Ureter (tissue), 1 donor: Measurements from ENCODE around the gene MYADM. TPM values are rescaled to one million over a fixed set of nuclear protein-coding genes. Genes with fewer than 3 reads are reported as not detected.

ENCODE experiments used
- DNase-seq: peaks from one replicate; pipeline ENCODE4 v3.0.0-alpha.2; 2020; ENCODE audit warnings: low spot score
- total RNA-seq: library from RNA; stranded (reverse); gene quantifications from one replicate; pipeline ENCODE4 v1.2.4, GENCODE V29; 2023
- donor health status: DM: yes; HTN: yes; CAD: no.

The MYADM gene
- total RNA-seq, 1 donor from 2014 or later, result 155 TPM

DNA sequence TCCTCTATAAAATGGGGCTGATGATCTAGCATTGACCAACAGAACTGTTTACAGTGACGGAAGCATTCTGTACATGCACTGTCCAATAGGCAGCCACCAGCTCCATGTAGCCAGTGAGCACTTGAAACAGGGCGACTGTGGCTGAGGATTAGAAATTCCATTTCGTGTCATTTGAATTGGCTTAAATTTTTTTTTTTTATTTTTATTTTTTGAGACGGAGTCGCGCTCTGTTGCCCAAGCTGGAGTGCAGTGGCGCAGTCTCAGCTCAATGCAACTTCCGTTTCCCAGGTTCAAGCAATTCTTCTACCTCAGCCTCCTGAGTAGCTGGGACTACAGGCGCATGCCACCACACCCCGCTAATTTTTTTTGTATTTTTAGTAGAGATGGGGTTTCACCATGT lies 17.4 kb downstream of the MYADM start:
- no peak for DNase-seq

DNA sequence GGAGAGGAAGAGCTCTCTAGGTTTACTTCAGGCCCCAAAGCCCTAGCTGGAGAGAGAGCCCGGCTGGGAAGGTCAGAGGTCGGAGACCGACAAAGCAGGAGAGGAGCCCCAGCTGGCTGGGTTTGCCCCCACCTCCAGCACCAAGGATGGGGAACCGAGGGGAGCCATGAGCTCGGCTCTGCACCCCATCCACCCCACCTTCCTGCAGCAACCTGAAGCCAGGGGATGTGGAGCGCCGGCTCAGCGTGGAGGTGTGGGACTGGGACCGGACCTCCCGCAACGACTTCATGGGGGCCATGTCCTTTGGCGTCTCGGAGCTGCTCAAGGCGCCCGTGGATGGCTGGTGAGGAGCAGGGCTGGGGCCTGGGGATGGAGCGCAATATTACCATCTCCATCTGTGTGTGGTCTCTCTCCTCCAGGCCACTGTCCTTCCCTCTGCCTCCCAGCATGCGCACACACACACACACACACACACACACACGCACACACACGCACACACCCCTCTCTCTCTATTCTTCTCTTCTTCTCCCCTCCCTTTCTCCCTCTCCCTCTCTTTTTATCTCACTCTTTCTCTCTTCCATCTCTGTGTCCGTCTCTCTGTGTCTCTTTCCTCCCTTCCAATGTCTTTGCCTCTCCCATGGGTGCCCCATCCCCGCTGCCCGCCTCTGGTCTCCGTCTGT lies 24.8 kb downstream of the MYADM start:
- no peak for DNase-seq

DNA sequence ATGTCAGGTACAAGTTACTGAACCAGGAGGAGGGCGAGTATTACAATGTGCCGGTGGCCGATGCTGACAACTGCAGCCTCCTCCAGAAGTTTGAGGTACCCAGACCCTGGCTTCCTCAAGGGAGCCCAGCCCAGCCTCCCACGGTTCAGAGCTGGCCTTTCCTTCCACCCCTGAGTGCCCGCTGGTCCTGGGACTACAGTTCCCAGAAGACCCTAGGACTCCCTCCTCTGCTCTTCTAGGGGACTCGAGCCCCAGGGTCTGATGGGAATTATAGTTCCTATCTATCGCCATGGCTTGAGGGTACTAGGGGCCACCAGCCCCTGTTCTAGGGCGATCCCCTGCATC lies 25.3 kb downstream of the MYADM start:
- DNase-seq, result no peak

DNA sequence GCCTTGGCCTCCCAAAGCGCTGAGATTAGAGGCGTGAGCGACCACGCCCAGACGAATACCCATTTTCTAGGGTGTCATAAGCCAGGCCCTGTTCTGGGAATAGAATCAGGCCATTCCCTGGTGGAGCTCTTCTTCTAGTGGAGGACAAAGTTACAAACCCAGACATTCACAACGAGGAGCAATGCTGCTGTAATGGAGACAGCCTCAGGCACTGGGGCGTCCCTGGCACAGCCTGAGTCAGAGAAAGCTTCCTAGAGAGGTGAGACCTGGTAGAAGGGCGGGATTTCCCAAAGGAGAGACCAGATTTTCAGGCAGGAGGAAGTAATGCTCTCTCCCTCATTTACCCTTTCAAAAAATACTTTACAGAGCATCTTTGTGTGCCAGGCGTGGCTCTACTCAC lies 27.0 kb downstream of the MYADM start:
- no peak for DNase-seq

DNA sequence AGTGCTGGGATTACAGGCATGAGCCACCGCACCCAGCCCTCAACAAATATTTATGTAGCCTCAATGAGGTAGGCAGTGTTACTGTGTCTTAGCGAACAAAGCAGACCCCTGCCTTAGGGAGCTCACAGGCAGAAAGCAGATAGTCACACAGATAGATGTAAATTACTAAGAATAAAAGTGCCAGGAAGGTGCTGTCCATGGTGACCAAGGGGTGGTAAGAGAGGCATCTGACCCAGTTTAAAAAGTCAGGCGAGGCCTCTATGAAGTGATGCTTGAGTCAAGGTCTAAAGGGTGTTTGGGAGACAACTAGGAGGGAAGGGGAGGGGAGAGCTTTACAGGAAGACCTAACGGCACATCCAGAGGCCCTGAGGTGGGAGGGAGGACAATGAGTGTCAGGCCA lies 29.0 kb downstream of the MYADM start:
- DNase-seq, result no peak

DNA sequence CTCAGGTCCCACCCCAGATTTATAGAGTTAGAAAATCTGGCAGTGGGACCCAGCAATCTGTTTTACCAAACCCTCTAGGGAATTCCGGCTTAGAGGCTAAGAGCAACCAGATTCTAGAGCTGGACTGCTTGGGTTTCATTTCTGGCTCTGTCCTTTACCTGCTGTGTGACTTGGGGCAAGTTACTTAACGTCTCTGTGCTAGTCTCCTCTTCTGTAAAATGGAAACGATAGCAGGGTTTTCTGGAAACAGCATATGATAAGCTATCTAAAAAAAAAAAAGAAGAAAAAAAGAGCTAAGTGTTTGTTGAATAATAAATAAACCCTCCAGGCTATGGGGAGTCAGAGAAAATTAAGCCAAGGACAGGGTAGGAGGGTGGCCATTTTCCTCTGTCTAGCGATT lies 29.8 kb downstream of the MYADM start:
- DNase-seq, result no peak

DNA sequence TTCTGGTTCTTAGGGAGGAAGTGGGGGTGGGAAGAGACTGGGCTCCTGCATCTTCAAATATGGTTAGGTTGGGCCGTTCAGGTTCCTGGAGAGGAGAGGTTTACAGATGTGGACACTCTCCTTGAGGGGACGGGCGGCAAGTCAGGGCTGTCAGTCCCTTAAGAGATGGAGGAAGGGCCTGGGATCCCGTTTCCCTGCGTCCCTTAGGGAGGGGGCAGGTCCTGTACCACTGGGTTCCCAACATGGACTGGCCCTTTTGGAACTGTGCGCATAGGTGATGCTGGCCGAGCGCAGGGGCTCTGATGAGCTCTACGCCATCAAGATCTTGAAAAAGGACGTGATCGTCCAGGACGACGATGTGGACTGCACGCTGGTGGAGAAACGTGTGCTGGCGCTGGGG lies 30.5 kb downstream of the MYADM start:
- no peak for DNase-seq

DNA sequence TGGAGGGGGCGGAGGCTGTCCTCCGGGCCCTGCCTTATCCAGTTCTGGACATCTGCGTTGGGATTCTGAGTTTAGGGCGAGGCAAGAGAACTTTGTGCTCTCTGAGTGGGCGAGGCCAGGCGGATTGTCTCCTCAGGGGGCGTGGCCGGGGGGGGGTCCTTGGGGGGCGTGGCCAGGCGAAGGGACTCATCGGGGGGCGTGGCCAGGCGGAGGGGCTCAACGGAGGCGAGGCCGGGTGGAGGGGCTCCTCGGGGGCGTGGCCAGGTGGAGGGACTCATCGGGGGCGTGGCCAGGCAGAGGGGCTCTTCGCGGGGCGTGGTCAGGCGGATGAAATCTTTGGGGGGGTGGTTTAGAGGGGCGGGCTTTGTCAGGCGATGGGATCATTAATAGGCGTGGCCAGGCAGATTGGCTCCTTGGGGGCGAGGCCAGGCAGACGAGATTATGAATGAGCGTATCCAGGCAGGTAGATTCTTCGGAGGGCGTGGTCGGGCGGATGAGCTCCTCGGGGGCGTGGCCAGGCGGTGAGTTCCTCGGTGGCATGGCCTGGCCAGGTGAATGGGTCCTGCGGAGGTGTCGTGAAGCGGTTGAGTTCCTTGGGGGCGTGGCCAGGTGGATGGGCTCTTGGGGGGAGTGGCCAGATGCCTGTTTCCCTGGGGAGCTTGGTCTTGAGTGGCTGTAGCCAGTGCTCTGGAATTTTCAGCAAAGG lies 31.1 kb downstream of the MYADM start:
- DNase-seq, result no peak

DNA sequence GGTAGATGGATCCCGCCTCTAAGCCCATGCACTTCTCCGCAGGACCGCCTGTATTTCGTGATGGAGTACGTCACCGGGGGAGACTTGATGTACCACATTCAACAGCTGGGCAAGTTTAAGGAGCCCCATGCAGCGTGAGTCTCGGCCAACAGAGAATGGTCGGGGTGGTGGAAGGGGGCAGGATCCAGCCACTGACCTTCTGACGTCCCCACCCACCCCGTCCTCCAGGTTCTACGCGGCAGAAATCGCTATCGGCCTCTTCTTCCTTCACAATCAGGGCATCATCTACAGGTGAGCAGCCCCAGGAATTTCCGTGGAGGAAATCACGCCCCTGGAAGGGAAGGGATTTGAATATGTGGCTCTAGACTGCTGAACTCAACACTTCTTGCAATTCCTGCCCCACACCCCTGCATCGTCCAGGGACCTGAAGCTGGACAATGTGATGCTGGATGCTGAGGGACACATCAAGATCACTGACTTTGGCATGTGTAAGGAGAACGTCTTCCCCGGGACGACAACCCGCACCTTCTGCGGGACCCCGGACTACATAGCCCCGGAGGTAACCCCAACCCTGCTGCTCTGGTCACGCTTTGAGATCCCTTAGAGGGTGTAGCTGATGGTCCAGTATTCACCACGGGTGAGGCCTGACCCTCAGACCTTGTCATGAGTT lies 32.6 kb downstream of the MYADM start:
- no peak for DNase-seq

DNA sequence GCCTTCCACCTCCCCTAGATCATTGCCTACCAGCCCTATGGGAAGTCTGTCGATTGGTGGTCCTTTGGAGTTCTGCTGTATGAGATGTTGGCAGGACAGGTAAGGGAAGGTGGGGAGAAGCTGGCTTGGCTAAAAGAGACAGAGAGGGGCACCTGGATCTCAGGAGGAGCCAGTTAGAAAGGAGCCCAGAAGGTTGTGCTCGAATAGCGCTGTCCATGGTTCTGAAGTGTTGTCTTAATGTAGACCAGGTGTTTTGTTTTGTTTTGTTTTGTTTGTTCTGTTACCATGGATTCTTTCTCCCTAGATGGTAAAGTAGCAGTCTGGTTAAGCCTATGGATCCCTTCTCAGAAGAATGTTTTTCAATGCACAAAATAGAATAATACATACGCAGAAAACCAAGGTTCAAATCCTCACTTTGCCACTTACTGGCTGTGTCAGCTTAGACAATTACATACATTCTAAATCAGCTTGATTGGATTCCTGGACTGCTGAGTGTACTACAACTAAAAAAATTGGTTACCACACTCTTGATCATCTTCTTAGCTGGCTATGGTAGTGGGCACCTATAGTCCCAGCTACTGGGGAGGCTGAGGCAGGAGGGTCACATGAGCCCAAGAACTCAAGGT lies 35.5 kb downstream of the MYADM start:
- DNase-seq, result no peak

DNA sequence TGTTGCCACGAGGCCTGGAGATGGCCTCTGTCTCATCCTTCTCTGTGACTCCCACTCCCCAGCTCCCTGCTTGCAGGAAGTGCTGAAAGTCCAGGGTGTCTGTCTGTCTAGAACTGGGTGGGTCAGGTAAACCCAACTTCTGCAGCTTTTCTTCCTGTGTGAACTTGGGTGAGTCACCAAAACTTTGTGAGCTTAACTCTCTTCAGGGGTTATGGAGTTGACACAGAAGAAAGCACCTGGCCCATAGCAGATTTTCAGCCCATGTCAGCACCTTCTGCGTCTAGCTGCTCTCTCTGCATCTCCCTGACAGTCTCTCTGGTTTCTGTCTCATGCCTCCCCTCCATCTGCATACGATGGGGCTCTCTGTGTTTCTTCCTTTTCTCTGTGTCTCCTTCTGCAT lies 37.2 kb downstream of the MYADM start:
- no peak for DNase-seq

DNA sequence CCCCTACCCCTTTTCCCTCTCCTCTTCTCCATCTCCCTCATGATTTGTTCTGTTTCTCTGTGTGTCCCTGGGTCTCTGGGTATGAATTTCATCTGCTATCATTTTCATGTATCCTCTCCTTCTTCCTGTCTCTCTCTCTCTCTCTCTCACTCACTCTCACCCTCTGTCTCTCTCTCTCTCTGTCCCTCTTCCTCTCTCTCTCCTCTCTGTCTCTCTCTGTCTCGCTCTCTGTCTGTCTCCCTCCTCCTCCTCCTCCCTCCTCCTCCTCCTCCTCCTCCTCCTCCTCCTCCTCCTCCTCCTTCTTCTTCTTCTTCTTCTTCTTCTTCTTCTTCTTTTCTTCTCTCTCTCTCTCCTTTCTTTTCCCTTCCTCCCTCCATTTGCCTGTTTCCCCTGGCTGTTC lies 38.1 kb downstream of the MYADM start:
- no peak for DNase-seq

DNA sequence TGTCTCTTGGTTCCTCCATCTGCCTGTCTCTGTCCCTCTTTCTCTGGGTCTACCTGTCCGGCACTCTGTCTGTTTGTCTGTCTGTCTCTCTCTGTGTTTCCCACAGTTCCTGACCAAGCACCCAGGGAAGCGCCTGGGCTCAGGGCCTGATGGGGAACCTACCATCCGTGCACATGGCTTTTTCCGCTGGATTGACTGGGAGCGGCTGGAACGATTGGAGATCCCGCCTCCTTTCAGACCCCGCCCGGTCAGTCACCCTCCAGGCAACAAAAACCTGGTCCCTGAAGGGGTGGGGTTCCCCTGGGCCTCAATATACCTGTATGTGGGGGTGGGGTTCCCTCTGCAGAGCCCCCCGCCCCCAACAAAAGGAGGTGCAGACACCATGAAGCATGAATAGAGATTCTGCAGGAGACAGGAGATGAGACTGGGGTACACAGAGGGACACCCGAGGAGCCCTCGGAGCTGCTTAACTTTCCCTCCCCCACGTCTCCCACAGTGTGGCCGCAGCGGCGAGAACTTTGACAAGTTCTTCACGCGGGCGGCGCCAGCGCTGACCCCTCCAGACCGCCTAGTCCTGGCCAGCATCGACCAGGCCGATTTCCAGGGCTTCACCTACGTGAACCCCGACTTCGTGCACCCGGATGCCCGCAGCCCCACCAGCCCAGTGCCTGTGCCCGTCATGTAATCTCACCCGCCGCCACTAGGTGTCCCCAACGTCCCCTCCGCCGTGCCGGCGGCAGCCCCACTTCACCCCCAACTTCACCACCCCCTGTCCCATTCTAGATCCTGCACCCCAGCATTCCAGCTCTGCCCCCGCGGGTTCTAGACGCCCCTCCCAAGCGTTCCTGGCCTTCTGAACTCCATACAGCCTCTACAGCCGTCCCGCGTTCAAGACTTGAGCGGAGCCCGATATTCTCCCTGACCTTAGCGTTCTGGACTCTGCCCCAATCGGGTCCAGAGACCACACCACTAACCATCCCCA lies 38.8 kb downstream of the MYADM start:
- DNase-seq, result no peak

DNA sequence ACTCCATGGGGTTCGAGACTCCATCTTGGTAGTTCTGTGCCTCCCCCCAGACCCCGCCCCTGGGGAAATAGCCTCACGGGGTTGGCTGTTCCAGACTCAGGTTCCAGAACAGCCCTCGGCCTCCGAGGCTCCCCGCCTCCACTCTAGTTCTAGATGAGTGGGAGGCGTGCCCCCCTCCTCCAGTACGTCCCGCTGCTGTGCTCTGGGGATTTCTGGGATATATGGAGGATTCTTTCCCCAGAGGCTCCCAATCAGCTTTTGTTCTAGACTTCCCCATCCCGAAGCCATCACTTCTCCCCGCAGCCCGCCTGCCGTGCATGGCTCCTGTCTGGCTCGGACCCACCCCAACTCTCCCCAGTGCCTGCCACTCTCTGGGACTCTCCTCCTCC lies 39.5 kb downstream of the MYADM start:
- DNase-seq, result no peak

DNA sequence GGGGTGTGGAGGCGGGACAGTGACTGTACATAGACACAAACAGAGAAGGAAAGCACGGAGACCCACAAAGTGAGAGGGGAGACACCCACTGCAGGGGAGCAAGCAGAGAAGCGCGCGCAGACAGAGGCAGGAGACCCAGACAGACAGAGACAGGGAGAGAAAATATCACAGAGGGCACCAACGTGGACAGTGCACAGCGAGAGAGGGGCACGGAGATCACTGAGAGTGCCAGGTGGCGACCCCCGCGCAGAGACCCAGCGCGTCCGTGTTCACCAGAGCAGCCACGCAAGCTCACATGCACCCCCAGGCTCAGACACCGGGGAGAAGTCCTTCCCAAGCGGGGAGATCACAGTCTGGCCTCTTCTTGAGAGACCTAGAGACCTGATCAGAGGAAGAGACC lies 40.0 kb downstream of the MYADM start:
- DNase-seq, result no peak

DNA sequence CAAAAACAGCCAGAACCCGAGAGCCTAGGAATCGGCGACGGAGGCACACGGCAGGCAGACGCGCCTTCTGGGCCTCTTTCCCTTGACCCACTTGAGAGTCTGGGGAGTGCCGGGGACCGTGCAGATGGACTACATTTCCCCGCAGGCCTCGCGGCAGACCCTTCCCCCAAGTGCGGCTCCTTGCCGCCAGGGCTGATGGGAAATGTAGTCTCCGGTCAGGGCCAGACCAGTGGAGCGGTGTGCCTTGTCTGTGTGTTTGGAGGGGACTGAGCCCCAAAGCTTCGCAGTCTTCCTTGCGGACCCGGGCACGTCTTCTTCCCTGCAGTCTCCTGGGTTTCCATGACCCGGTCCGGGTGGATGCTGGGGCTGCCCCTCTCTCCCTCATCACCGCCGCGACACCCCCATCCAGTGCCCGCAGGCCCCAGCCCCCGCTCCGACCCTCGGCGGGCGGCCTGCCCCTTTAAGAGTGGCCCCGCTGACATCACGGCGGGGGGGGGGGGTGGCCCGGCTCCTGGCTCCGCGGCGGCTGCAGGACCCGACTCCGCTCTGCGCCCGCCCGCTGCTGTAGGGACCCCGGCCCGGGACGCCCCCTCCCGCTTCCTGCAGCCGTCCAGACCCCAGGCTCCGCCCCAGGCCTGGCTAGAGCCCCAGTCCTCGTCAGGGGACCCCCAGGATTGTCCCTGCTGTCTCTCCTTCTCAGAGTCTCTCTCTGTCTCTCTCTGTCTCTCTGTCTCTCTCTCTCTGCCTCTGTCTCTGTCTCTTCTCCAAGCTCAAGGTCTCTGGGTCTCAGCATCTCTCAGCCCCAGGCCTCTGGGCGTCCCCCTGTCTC lies 40.6 kb downstream of the MYADM start:
- no peak for DNase-seq

DNA sequence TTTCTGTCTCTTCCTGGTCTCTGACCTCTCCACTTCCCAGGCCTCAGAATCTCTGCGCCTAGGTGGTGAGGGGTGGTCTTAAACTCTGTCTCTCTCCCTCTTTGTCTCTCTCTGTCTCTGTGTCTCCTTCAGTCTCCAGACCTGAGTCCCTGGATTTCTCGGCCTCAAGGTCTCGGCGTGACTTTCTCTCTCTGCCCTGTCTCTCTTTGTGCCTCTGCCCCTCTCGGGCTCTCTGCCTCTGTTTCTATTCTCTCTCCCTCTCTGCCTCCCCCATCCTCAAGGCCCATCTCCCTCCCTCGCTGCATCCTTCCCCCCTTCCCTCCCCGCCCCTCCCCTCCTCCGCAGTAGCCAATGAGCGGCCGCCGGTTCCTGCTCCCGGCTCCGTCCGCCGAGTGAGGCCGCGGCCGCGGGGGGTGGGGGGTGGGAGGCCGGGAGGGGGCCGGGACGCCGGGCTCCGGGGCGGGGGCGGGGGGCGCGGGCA lies 41.3 kb downstream of the MYADM start, which contains the start of gene CACNG7:
Gene CACNG7, plus strand, starts transcription at position 344 of the 481 bp plus-strand sequence. CDS start 3,554 bp downstream, outside the sequence.
- DNase-seq, result no peak

DNA sequence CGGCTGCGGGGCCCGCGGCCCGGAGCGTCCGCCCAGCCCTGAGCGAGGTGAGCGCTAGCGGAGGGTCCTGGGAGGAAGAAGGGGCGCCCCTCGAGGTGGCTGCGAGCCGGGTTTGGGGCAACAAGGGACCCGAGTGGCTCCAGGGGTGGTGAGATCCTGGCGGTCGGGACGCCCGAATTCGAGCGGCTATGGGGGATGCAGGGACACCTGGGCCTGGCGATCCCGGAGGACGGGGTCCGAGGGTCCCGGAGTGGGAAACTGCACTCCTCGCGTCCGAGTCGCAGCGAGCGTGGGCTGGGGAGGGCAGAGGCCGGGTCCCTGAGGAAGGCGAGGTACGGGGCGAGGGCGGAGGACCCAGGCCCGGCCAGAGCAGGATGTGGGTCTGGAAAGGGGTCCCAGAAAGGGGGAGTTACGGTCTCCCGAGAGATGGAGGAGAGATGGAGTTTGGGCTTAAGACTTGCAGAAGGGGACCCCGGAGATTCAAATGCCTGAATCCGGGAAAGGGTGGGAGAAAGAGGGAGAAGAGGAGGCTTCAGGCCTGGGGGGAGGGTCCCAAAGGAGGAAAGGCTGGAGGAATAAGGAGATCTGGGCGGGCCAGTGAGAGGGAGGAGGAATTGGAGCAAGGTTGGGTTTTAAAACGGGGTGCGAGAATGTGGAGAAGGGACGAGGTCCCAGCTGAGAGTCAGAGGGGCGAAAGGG lies 41.9 kb downstream of the MYADM start:
- DNase-seq, result no peak

DNA sequence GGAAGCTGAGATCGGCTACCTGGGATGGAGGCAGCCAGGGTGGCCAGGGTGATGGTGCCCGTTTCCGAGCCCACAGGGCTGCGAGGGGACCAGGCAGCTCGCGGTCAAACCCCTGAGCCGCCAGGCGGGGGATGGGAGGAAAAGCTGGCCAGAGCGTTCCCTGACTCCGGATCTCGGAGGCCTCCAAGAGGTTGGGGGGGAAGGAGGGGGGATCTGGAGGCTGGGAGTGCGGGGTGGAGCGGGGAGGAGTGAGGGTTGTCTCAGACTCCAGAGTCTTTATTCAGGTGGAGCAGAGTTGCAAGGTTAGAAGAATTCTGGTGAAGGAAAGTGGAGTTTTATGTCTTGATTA lies 42.5 kb downstream of the MYADM start:
- no peak for DNase-seq

DNA sequence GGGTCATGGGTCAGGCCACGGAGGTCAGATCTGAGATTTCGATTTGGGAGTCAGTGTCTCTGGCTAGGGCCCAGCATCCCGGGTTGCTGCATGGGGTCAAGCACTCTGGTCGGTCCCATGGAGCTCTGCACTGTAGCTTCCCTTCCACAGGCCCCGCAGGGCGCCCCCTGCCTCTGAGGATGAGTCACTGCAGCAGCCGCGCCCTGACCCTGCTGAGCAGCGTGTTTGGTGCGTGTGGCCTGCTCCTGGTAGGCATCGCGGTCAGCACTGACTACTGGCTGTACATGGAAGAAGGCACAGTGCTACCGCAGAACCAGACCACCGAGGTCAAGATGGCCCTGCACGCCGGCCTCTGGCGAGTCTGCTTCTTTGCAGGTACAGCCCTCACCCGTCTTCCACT lies 45.0 kb downstream of the MYADM start:
- no peak for DNase-seq
